Liver (tissue), 9 donors: ENCODE data around the gene AIMP1. TPM values are rescaled to one million over a fixed set of nuclear protein-coding genes. Genes with fewer than 3 reads are reported as not detected.

Source experiments
- DNase-seq: peaks from one replicate; pipeline ENCODE4 v3.0.0-alpha.2; 2017; ENCODE audit warnings: low spot score
- H3K27ac ChIP-seq, 2 donors: one replicate each; pipeline ENCODE4 v1.7.0; 2013; ENCODE audit warnings: inconsistent platforms in 2 of 2, low read length in 2 of 2, control low read depth in 1 of 2, low read depth in 1 of 2, mild to moderate bottlenecking in 1 of 2
- H3K27me3 ChIP-seq, 4 donors: one replicate each; pipeline versions ENCODE4 v1.6.1 to v1.7.0; 2013; ENCODE audit warnings: low read length in 3 of 4, inconsistent platforms in 1 of 4, mild to moderate bottlenecking in 1 of 4, moderate library complexity in 1 of 4; ENCODE audit not compliant: control insufficient read depth in 4 of 4, insufficient read depth in 4 of 4
- H3K36me3 ChIP-seq, 4 donors: one replicate each; pipeline versions ENCODE4 v1.6.1 to v1.7.0; 2013; ENCODE audit warnings: low read length in 3 of 4, mild to moderate bottlenecking in 3 of 4, low read depth in 1 of 4, moderate library complexity in 1 of 4; ENCODE audit not compliant: control insufficient read depth in 4 of 4, insufficient read depth in 3 of 4
- H3K4me1 ChIP-seq, 4 donors: one replicate each; pipeline versions ENCODE4 v1.6.1 to v1.7.0; 2013; ENCODE audit warnings: low read length in 3 of 4, mild to moderate bottlenecking in 3 of 4, moderate library complexity in 1 of 4; ENCODE audit not compliant: control insufficient read depth in 4 of 4, insufficient read depth in 4 of 4
- H3K4me3 ChIP-seq, 3 donors: one replicate each; pipeline versions ENCODE4 v1.6.1 to v1.7.0; 2013; ENCODE audit warnings: low read length in 3 of 3, control low read depth in 1 of 3, low read depth in 1 of 3, mild to moderate bottlenecking in 1 of 3
- H3K9ac ChIP-seq, 2 donors: one replicate each; pipeline ENCODE4 v1.7.0; 2013; ENCODE audit warnings: low read length in 2 of 2, mild to moderate bottlenecking in 2 of 2, moderate library complexity in 2 of 2, control low read depth in 1 of 2, low read depth in 1 of 2
- H3K9me3 ChIP-seq, 4 donors: one replicate each; pipeline versions ENCODE4 v1.6.1 to v1.7.0; 2013; ENCODE audit warnings: low read length in 3 of 4; ENCODE audit not compliant: control insufficient read depth in 4 of 4
- EGR1 ChIP-seq, 2 donors: IDR thresholded peaks; 2 replicates each; pipeline ENCODE4 v1.6.1; 2016 to 2018; ENCODE audit warnings: antibody characterized with exemption in 2 of 2, low read depth in 2 of 2
- FOXA1 ChIP-seq: IDR thresholded peaks from 2 replicates; pipeline ENCODE4 v1.6.1; 2016; ENCODE audit warnings: antibody characterized with exemption
- FOXA2 ChIP-seq: IDR thresholded peaks from 2 replicates; pipeline ENCODE4 v1.6.1; 2016; ENCODE audit warnings: antibody characterized with exemption
- GABPA ChIP-seq, 2 donors: IDR thresholded peaks in 1 of 2; conservative IDR thresholded peaks in 1 of 2; 2 replicates each; pipeline ENCODE4 v1.6.1; 2016; ENCODE audit warnings: antibody characterized with exemption in 2 of 2, mild to moderate bottlenecking in 1 of 2, moderate library complexity in 1 of 2
- HNF4A ChIP-seq, 2 donors: conservative IDR thresholded peaks; 2 replicates each; pipeline ENCODE4 v1.6.1; 2016; ENCODE audit warnings: antibody characterized with exemption in 2 of 2, mild to moderate bottlenecking in 2 of 2
- HNF4G ChIP-seq: IDR thresholded peaks from 2 replicates; pipeline ENCODE4 v1.6.1; 2016; ENCODE audit warnings: antibody characterized with exemption
- JUND ChIP-seq, 2 donors: IDR thresholded peaks; 2 replicates each; pipeline ENCODE4 v1.6.1; 2016; ENCODE audit warnings: antibody characterized with exemption in 2 of 2
- NR2F2 ChIP-seq: IDR thresholded peaks from 2 replicates; pipeline ENCODE4 v1.6.1; 2016; ENCODE audit warnings: antibody characterized with exemption
- RAD21 ChIP-seq, 2 donors: IDR thresholded peaks; 2 replicates each; pipeline ENCODE4 v1.6.1; 2016; ENCODE audit warnings: antibody characterized with exemption in 2 of 2, mild to moderate bottlenecking in 2 of 2
- RXRA ChIP-seq, 2 donors: IDR thresholded peaks; 2 replicates each; pipeline ENCODE4 v1.6.1; 2017 to 2018; ENCODE audit warnings: antibody characterized with exemption in 2 of 2, mild to moderate bottlenecking in 1 of 2
- SP1 ChIP-seq: IDR thresholded peaks from 2 replicates; pipeline ENCODE4 v1.6.1; 2018; ENCODE audit warnings: antibody characterized with exemption, mild to moderate bottlenecking
- TAF1 ChIP-seq: conservative IDR thresholded peaks from 2 replicates; pipeline ENCODE4 v1.6.1; 2016; ENCODE audit warnings: antibody characterized with exemption, mild to moderate bottlenecking
- YY1 ChIP-seq: IDR thresholded peaks from 2 replicates; pipeline ENCODE4 v1.6.1; 2016; ENCODE audit warnings: antibody characterized with exemption, mild to moderate bottlenecking
- WGBS: extraction: QIAGEN DNeasy Blood & Tissue Kit; methylation state at CpG from one replicate; pipeline ENCODE4 v1.1.7; 2013; 5-methylcytosine and 5-hydroxymethylcytosine counted together
- polyA plus RNA-seq, 2 donors: library from polyadenylated mRNA; stranded (reverse) in 1 of 2; unstranded in 1 of 2; fragments of 200-250 nt in 1 of 2; fragments of >200 nt in 1 of 2; fragmentation: Nextera tagmentation in 1 of 2; extraction: Ambion mirVana in 1 of 2; gene quantifications; one replicate each; pipeline versions ENCODE4 v1.2.1 to v1.2.3, GENCODE V29; 2013 to 2015
- total RNA-seq, 2 donors: library from RNA; depleted of rRNA; stranded (reverse); fragments of >200 nt; gene quantifications; one replicate each; pipeline ENCODE4 v1.2.3, GENCODE V29; 2014
- TF ChIP-seq, protein P1 (sequence below): IDR thresholded peaks from 2 replicates; pipeline ENCODE4 v1.6.1; 2016; ENCODE audit warnings: antibody characterized with exemption
- TF ChIP-seq, protein P2 (sequence below): IDR thresholded peaks from 2 replicates; pipeline ENCODE4 v1.6.1; 2016; ENCODE audit warnings: antibody characterized with exemption, mild to moderate bottlenecking
- TF ChIP-seq, protein P3 (sequence below): IDR thresholded peaks from 2 replicates; pipeline ENCODE4 v1.6.1; 2016; ENCODE audit warnings: antibody characterized with exemption
- TF ChIP-seq, protein P4 (sequence below): IDR thresholded peaks from 2 replicates; pipeline ENCODE4 v1.6.1; 2016; ENCODE audit warnings: antibody characterized with exemption
- TF ChIP-seq, protein P5 (sequence below): fragments of 150-350 bp; IDR thresholded peaks from 2 replicates; pipeline ENCODE4 v1.5.1; 2017; ENCODE audit warnings: improper control_type of control experiment, low read depth, low read length; ENCODE audit not compliant: missing input control
- donor health status: healthy.
- donor health status: healthy.
- donor health status: healthy.
- donor health status: healthy.
- donor health status: healthy.

AIMP1 gene
- total and polyA plus RNA-seq, 4 donors = 8.6 to 44.6 (median 10.5) TPM

DNA sequence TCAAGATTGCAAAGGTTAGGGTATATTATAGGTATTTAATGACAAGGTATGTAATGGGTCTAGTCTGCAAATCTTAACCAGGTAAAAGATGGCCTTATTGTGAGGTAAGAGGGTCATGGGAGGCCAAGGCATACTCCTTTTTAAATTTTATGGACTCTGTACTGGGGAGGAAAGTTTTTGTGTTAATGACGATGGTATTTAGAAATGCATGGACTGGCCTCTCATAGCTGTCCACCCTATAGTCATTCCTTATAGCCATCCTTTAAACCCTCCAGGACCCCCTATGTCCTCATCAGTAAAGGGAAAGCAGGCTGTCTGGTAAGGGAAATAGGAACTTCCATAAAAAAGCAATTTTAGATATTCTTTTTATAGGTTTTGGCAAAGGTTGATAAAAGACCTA is 1.5 kb downstream of the AIMP1 start:
- H3K4me3 ChIP-seq = peak overlapping the region in 2 of 3 donors; percentile 73 to 97
- peaks cover 4 to 25% (median 24%) of the 10 kb centered on the region in 4 donors for H3K4me1 ChIP-seq
- H3K27ac ChIP-seq = no peak overlapping the region
- DNase-seq = no peak
- WGBS = 76% methylated on average over 1 of the region's 1 CpG
- H3K36me3 ChIP-seq = no peaks in the 10 kb centered on the region
- H3K9me3 ChIP-seq = no peaks in the 10 kb centered on the region
- peak overlapping the region in 1 of 2 donors; percentile 11 for H3K9ac ChIP-seq
- TF ChIP-seq EGR1 (IDR thresholded peaks at IDR 0.05; ENCODE audit: low read depth in 2 of 2) (no peak), GABPA (IDR thresholded peaks at IDR 0.05 in 1 of 2, conservative IDR thresholded peaks at IDR 0.05 in 1 of 2) (no peak), YY1 (no peak), TAF1 (no peak), JUND (IDR thresholded peaks at IDR 0.05) (no peak), NR2F2 (no peak), HNF4A (conservative IDR thresholded peaks at IDR 0.05) (no peak), RXRA (IDR thresholded peaks at IDR 0.05) (no peak), FOXA1 (no peak), HNF4G (no peak), RAD21 (IDR thresholded peaks at IDR 0.05) (no peak), FOXA2 (no peak)
- TF ChIP-seq, protein P1, sequence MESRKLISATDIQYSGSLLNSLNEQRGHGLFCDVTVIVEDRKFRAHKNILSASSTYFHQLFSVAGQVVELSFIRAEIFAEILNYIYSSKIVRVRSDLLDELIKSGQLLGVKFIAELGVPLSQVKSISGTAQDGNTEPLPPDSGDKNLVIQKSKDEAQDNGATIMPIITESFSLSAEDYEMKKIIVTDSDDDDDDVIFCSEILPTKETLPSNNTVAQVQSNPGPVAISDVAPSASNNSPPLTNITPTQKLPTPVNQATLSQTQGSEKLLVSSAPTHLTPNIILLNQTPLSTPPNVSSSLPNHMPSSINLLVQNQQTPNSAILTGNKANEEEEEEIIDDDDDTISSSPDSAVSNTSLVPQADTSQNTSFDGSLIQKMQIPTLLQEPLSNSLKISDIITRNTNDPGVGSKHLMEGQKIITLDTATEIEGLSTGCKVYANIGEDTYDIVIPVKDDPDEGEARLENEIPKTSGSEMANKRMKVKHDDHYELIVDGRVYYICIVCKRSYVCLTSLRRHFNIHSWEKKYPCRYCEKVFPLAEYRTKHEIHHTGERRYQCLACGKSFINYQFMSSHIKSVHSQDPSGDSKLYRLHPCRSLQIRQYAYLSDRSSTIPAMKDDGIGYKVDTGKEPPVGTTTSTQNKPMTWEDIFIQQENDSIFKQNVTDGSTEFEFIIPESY = no peak
- TF ChIP-seq, protein P2, sequence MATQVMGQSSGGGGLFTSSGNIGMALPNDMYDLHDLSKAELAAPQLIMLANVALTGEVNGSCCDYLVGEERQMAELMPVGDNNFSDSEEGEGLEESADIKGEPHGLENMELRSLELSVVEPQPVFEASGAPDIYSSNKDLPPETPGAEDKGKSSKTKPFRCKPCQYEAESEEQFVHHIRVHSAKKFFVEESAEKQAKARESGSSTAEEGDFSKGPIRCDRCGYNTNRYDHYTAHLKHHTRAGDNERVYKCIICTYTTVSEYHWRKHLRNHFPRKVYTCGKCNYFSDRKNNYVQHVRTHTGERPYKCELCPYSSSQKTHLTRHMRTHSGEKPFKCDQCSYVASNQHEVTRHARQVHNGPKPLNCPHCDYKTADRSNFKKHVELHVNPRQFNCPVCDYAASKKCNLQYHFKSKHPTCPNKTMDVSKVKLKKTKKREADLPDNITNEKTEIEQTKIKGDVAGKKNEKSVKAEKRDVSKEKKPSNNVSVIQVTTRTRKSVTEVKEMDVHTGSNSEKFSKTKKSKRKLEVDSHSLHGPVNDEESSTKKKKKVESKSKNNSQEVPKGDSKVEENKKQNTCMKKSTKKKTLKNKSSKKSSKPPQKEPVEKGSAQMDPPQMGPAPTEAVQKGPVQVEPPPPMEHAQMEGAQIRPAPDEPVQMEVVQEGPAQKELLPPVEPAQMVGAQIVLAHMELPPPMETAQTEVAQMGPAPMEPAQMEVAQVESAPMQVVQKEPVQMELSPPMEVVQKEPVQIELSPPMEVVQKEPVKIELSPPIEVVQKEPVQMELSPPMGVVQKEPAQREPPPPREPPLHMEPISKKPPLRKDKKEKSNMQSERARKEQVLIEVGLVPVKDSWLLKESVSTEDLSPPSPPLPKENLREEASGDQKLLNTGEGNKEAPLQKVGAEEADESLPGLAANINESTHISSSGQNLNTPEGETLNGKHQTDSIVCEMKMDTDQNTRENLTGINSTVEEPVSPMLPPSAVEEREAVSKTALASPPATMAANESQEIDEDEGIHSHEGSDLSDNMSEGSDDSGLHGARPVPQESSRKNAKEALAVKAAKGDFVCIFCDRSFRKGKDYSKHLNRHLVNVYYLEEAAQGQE = no peak
- TF ChIP-seq, protein P3, sequence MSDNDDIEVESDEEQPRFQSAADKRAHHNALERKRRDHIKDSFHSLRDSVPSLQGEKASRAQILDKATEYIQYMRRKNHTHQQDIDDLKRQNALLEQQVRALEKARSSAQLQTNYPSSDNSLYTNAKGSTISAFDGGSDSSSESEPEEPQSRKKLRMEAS = no peak
- TF ChIP-seq, protein P4, sequence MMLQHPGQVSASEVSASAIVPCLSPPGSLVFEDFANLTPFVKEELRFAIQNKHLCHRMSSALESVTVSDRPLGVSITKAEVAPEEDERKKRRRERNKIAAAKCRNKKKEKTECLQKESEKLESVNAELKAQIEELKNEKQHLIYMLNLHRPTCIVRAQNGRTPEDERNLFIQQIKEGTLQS = no peak
- no peaks in the 10 kb centered on the region for H3K27me3 ChIP-seq

DNA sequence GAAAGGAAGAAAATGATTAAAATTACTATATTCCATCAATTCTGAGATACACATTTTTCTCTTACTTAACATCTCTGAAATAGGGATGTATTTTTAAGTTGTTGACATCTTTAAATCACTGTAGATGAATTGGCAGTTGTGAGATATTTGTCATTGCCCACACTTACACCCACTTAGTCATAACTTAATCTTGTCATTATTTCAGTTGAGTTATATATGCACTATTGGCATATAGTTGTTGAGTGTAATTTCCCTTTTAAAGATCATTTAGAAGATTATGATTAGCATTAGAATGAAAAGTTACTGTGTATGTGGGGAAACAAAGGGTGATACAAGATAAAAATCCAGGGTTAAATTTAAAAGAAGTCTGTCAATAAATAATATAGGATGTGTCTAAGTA is 2.2 kb downstream of the AIMP1 start:
- Histone ChIP-seq H3K4me3 (no peak overlapping the region), H3K27ac (no peak overlapping the region), H3K4me1 (peaks cover 4 to 25% (median 24%) of the 10 kb centered on the region in 4 donors), H3K9me3 (no peaks in the 10 kb centered on the region), H3K27me3 (no peaks in the 10 kb centered on the region), H3K36me3 (no peaks in the 10 kb centered on the region), H3K9ac (peak overlapping the region in 1 of 2 donors; percentile 16)
- no peak for DNase-seq
- TF ChIP-seq YY1 (no peak), SP1 (no peak), TAF1 (no peak), HNF4G (no peak), FOXA2 (no peak), JUND (IDR thresholded peaks at IDR 0.05) (no peak), HNF4A (conservative IDR thresholded peaks at IDR 0.05) (no peak), FOXA1 (no peak), RXRA (IDR thresholded peaks at IDR 0.05) (no peak), RAD21 (IDR thresholded peaks at IDR 0.05) (no peak), NR2F2 (no peak), GABPA (IDR thresholded peaks at IDR 0.05 in 1 of 2, conservative IDR thresholded peaks at IDR 0.05 in 1 of 2) (no peak), EGR1 (IDR thresholded peaks at IDR 0.05; ENCODE audit: low read depth in 2 of 2) (no peak)
- TF ChIP-seq, protein P2 = no peak
- TF ChIP-seq, protein P3 = no peak
- TF ChIP-seq, protein P4 = no peak
- TF ChIP-seq, protein P5, sequence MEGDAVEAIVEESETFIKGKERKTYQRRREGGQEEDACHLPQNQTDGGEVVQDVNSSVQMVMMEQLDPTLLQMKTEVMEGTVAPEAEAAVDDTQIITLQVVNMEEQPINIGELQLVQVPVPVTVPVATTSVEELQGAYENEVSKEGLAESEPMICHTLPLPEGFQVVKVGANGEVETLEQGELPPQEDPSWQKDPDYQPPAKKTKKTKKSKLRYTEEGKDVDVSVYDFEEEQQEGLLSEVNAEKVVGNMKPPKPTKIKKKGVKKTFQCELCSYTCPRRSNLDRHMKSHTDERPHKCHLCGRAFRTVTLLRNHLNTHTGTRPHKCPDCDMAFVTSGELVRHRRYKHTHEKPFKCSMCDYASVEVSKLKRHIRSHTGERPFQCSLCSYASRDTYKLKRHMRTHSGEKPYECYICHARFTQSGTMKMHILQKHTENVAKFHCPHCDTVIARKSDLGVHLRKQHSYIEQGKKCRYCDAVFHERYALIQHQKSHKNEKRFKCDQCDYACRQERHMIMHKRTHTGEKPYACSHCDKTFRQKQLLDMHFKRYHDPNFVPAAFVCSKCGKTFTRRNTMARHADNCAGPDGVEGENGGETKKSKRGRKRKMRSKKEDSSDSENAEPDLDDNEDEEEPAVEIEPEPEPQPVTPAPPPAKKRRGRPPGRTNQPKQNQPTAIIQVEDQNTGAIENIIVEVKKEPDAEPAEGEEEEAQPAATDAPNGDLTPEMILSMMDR = no peak
